HEK293 (cell line): Measurements from ENCODE around the gene TICAM1.
"Not testable (repeated sequence)": the region's sequence is repeated elsewhere in the genome, so short reads cannot be mapped to it uniquely, and the experiment has no call there.

Experiments used
- CTCF ChIA-PET: fragments of 350-600 bp; formaldehyde crosslinking; extraction: SDS; loops from one replicate; lab custom pipeline; 2021; ENCODE audit warnings: antibody characterized with exemption; lab: Yijun Ruan, JAX
- POLR2A ChIA-PET: fragments of 300-600 bp; formaldehyde crosslinking; extraction: SDS; loops from one replicate; lab custom pipeline; 2020; ENCODE audit warnings: antibody characterized with exemption, inconsistent platforms; lab: Yijun Ruan, JAX
- H3K27ac ChIP-seq: fragments of 200-500 bp; sonication (Bioruptor generic); 2 replicates; pipeline ENCODE4 v1.5.1; 2014; ENCODE audit warnings: low read depth, low read length, control low read depth, inconsistent platforms; ENCODE audit errors: extremely low read depth
- H3K36me3 ChIP-seq, 2 experiments: fragments of 200-500 bp in 1 of 2; sonication (Bioruptor generic) in 1 of 2; 1 replicate in 1 of 2; 2 replicates in 1 of 2; pipeline ENCODE4 v1.5.1; 2014 to 2017; ENCODE audit warnings: inconsistent platforms in 2 of 2, low read length in 2 of 2; ENCODE audit not compliant: control insufficient read depth in 2 of 2, insufficient read depth in 1 of 2
- H3K4me1 ChIP-seq: fragments of 200-500 bp; sonication (Bioruptor generic); 2 replicates; pipeline ENCODE4 v1.5.1; 2014; ENCODE audit warnings: mild to moderate bottlenecking, low read length, inconsistent platforms; ENCODE audit not compliant: control insufficient read depth, insufficient read depth
- H3K4me3 ChIP-seq: 2 replicates; pipeline ENCODE4 v1.5.1; 2011; ENCODE audit warnings: low read depth, mild to moderate bottlenecking, control low read depth, low read length, moderate library complexity
- H3K9me3 ChIP-seq: fragments of 200-500 bp; sonication (Bioruptor generic); 2 replicates; pipeline ENCODE4 v1.5.1; 2014; ENCODE audit warnings: low read depth, low read length, inconsistent platforms; ENCODE audit not compliant: control insufficient read depth, insufficient read depth
- GLIS1 ChIP-seq: fragments of 450-650 bp; formaldehyde crosslinking; IDR thresholded peaks from 2 replicates; pipeline ENCODE4 v1.5.1; 2016; ENCODE audit warnings: missing biosample characterization, missing genetic modification characterization
- KLF1 ChIP-seq: fragments of 450-650 bp; formaldehyde crosslinking; IDR thresholded peaks from 2 replicates; pipeline ENCODE4 v1.5.1; 2016; ENCODE audit warnings: missing biosample characterization, missing genetic modification characterization
- ZBTB8A ChIP-seq: fragments of 450-650 bp; formaldehyde crosslinking; IDR thresholded peaks from 2 replicates; pipeline ENCODE4 v1.5.1; 2016; ENCODE audit warnings: missing biosample characterization, missing genetic modification characterization
- ZFHX2 ChIP-seq: fragments of 450-650 bp; formaldehyde crosslinking; conservative IDR thresholded peaks from 2 replicates; pipeline ENCODE4 v1.5.1; 2016; ENCODE audit warnings: missing biosample characterization, missing genetic modification characterization
- ZIC2 ChIP-seq: fragments of 450-650 bp; formaldehyde crosslinking; IDR thresholded peaks from 2 replicates; pipeline ENCODE4 v1.5.1; 2016; ENCODE audit warnings: missing biosample characterization, missing genetic modification characterization
- ZNF121 ChIP-seq: fragments of 450-650 bp; formaldehyde crosslinking; IDR thresholded peaks from 2 replicates; pipeline ENCODE4 v1.5.1; 2016; ENCODE audit warnings: missing biosample characterization, missing genetic modification characterization
- ZNF140 ChIP-seq: fragments of 450-650 bp; formaldehyde crosslinking; IDR thresholded peaks from 2 replicates; pipeline ENCODE4 v1.5.1; 2016; ENCODE audit warnings: missing biosample characterization, missing genetic modification characterization
- ZNF239 ChIP-seq: fragments of 450-650 bp; formaldehyde crosslinking; IDR thresholded peaks from 2 replicates; pipeline ENCODE4 v1.5.1; 2016; ENCODE audit warnings: missing biosample characterization, missing genetic modification characterization
- ZNF302 ChIP-seq: fragments of 450-650 bp; formaldehyde crosslinking; IDR thresholded peaks from 2 replicates; pipeline ENCODE4 v1.5.1; 2016; ENCODE audit warnings: missing biosample characterization, missing genetic modification characterization, low read depth
- ZNF394 ChIP-seq: fragments of 450-650 bp; formaldehyde crosslinking; IDR thresholded peaks from 2 replicates; pipeline ENCODE4 v1.5.1; 2016; ENCODE audit warnings: missing biosample characterization, missing genetic modification characterization, mild to moderate bottlenecking, moderate library complexity, borderline replicate concordance
- ZNF398 ChIP-seq: fragments of 450-650 bp; formaldehyde crosslinking; IDR thresholded peaks from 2 replicates; pipeline ENCODE4 v1.5.1; 2017; ENCODE audit warnings: missing biosample characterization, missing genetic modification characterization
- ZNF404 ChIP-seq: fragments of 450-650 bp; formaldehyde crosslinking; IDR thresholded peaks from 2 replicates; pipeline ENCODE4 v1.5.1; 2017; ENCODE audit warnings: missing biosample characterization, missing genetic modification characterization
- ZNF416 ChIP-seq: fragments of 450-650 bp; formaldehyde crosslinking; IDR thresholded peaks from 2 replicates; pipeline ENCODE4 v1.5.1; 2016; ENCODE audit warnings: missing biosample characterization, missing genetic modification characterization
- ZNF426 ChIP-seq: fragments of 450-650 bp; formaldehyde crosslinking; IDR thresholded peaks from 2 replicates; pipeline ENCODE4 v1.5.1; 2017; ENCODE audit warnings: missing biosample characterization, missing genetic modification characterization, mild to moderate bottlenecking, inconsistent platforms, moderate library complexity
- ZNF473 ChIP-seq: fragments of 450-650 bp; formaldehyde crosslinking; IDR thresholded peaks from 2 replicates; pipeline ENCODE4 v1.5.1; 2017; ENCODE audit warnings: missing biosample characterization, missing genetic modification characterization
- ZNF48 ChIP-seq: fragments of 450-650 bp; formaldehyde crosslinking; IDR thresholded peaks from 2 replicates; pipeline ENCODE4 v1.5.1; 2016; ENCODE audit warnings: missing biosample characterization, missing genetic modification characterization
- ZNF518A ChIP-seq: fragments of 450-650 bp; formaldehyde crosslinking; conservative IDR thresholded peaks from 2 replicates; pipeline ENCODE4 v1.5.1; 2016; ENCODE audit warnings: low read depth, missing biosample characterization, missing genetic modification characterization
- ZNF521 ChIP-seq: fragments of 450-650 bp; formaldehyde crosslinking; IDR thresholded peaks from 2 replicates; pipeline ENCODE4 v1.5.1; 2017; ENCODE audit warnings: missing biosample characterization, mild to moderate bottlenecking, missing genetic modification characterization
- ZNF561 ChIP-seq: fragments of 450-650 bp; IDR thresholded peaks from 2 replicates; pipeline ENCODE4 v1.5.1; 2018; ENCODE audit warnings: missing biosample characterization, missing genetic modification characterization, borderline replicate concordance
- ZNF621 ChIP-seq: fragments of 450-650 bp; formaldehyde crosslinking; IDR thresholded peaks from 2 replicates; pipeline ENCODE4 v1.5.1; 2017; ENCODE audit warnings: missing biosample characterization, missing genetic modification characterization
- ZNF623 ChIP-seq: fragments of 450-650 bp; formaldehyde crosslinking; IDR thresholded peaks from 2 replicates; pipeline ENCODE4 v1.5.1; 2016; ENCODE audit warnings: missing biosample characterization, missing genetic modification characterization
- ZNF629 ChIP-seq: fragments of 450-650 bp; formaldehyde crosslinking; IDR thresholded peaks from 2 replicates; pipeline ENCODE4 v1.5.1; 2017; ENCODE audit warnings: missing biosample characterization, missing genetic modification characterization
- ZNF654 ChIP-seq: fragments of 450-650 bp; formaldehyde crosslinking; IDR thresholded peaks from 2 replicates; pipeline ENCODE4 v1.5.1; 2016; ENCODE audit warnings: low read depth, missing biosample characterization, missing genetic modification characterization
- TF ChIP-seq, protein P1 (sequence below): fragments of 450-650 bp; formaldehyde crosslinking; conservative IDR thresholded peaks from 2 replicates; pipeline ENCODE4 v1.5.1; 2016; ENCODE audit warnings: low read depth, missing biosample characterization, missing genetic modification characterization

The TICAM1 gene

DNA sequence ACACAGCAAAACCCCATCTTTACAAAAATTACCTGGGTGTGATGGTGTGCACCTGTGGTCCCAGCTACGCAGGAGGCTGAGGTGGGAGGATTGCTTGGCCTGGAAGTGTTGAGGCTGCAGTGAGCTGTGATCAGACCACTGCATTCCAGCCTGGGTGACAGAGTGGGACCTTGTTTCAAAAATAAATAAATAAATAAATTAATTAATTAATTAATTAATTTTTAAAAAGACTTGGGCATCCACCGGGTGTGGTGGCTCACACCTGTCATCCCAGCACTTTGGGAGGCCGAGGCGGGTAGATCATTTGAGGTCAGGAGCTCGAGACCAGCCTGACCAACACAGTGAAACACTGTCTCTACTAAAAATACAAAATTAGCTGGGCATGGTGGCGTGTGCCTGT lies 26.4 kb downstream of the TICAM1 start:
- H3K9me3 ChIP-seq, H3K4me1 ChIP-seq, H3K27ac ChIP-seq, H3K4me3 ChIP-seq, H3K36me3 ChIP-seq, POLR2A ChIA-PET: not testable (repeated sequence)
- CTCF ChIA-PET = interaction anchor here (0.6 to 9.8 kb wide), 18 partner anchors 11 to 280 kb away, joined by 3 to 139 read pairs (median 4); partner anchors contain the start of gene DPP9
- TF ChIP-seq ZNF623 (tag by site-specific recombination) (peak; percentile 51), ZNF654 (tag by site-specific recombination) (peak; percentile 11; the same call in 1 of the 2 replicates), ZNF629 (tag by site-specific recombination) (peak; percentile 30; the same call in 1 of the 2 replicates), ZNF394 (peak; percentile 86; the same call in 1 of the 2 replicates), ZBTB8A (tag by site-specific recombination) (peak; percentile 45), ZNF426 (tag by site-specific recombination) (peak; percentile 60), ZNF140 (tag by site-specific recombination) (peak; percentile 4; the same call in 1 of the 2 replicates), ZNF518A (tag by site-specific recombination) (peak; percentile 72)
- TF ChIP-seq, protein P1, sequence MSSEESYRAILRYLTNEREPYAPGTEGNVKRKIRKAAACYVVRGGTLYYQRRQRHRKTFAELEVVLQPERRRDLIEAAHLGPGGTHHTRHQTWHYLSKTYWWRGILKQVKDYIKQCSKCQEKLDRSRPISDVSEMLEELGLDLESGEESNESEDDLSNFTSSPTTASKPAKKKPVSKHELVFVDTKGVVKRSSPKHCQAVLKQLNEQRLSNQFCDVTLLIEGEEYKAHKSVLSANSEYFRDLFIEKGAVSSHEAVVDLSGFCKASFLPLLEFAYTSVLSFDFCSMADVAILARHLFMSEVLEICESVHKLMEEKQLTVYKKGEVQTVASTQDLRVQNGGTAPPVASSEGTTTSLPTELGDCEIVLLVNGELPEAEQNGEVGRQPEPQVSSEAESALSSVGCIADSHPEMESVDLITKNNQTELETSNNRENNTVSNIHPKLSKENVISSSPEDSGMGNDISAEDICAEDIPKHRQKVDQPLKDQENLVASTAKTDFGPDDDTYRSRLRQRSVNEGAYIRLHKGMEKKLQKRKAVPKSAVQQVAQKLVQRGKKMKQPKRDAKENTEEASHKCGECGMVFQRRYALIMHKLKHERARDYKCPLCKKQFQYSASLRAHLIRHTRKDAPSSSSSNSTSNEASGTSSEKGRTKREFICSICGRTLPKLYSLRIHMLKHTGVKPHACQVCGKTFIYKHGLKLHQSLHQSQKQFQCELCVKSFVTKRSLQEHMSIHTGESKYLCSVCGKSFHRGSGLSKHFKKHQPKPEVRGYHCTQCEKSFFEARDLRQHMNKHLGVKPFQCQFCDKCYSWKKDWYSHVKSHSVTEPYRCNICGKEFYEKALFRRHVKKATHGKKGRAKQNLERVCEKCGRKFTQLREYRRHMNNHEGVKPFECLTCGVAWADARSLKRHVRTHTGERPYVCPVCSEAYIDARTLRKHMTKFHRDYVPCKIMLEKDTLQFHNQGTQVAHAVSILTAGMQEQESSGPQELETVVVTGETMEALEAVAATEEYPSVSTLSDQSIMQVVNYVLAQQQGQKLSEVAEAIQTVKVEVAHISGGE = peak; percentile 48; the same call in 1 of the 2 replicates

- ChIA-PET POLR2A (no interaction called here), CTCF (interaction anchor here (0.5 to 9.8 kb wide), 27 partner anchors 13 to 760 kb away, joined by 3 to 139 read pairs (median 4); partner anchors contain the start of genes DPP9 and FEM1A)
- no peaks in the 10 kb centered on the region for H3K4me1 ChIP-seq
- no peak overlapping the region for H3K4me3 ChIP-seq
- H3K27ac ChIP-seq = no peak overlapping the region
- H3K9me3 ChIP-seq = no peaks in the 10 kb centered on the region
- H3K36me3 ChIP-seq = no peaks in the 10 kb centered on the region
- TF ChIP-seq ZNF404 (no peak), GLIS1 (0 out of 2 replicates have a peak, but pooled peaks have one; percentile 27), ZNF121 (tag by site-specific recombination) (peak; percentile 80), ZNF473 (no peak), ZFHX2 (tag by site-specific recombination) (peak; percentile 25; the same call in 1 of the 2 replicates), ZIC2 (tag by site-specific recombination) (no peak), ZNF239 (tag by site-specific recombination) (no peak), KLF1 (no peak), ZNF398 (no peak), ZNF416 (tag by site-specific recombination) (no peak), ZNF302 (tag by site-specific recombination) (no peak), ZNF621 (tag by site-specific recombination) (no peak), ZNF561 (tag by site-specific recombination) (peak; percentile 40; the same call in 1 of the 2 replicates), ZNF48 (tag by site-specific recombination) (no peak), ZNF521 (tag by site-specific recombination) (no peak)
These were observed 27.5 kb downstream of the TICAM1 start for GRCh38 chr19:4803736-4804695.
